K562 (cell line): ENCODE results near the gene EVI5L. TPM values are rescaled to one million over a fixed set of nuclear protein-coding genes. Genes with fewer than 3 reads are reported as not detected.

ENCODE experiments used
- CREB1 ChIP-seq, 2 experiments: sonication (generic) in 1 of 2; formaldehyde crosslinking in 1 of 2; IDR thresholded peaks; 2 replicates each; pipeline versions ENCODE4 v1.6.1 to v1.8.0; 2012 to 2022; ENCODE audit warnings: inconsistent platforms in 1 of 2, mild to moderate bottlenecking in 1 of 2, missing genetic modification reagents in 1 of 2, moderate library complexity in 1 of 2
- EGR1 ChIP-seq: fragments of 450-650 bp; conservative IDR thresholded peaks from 2 replicates; pipeline ENCODE4 v1.6.1; 2017; ENCODE audit warnings: mild to moderate bottlenecking
- GTF2B ChIP-seq: IDR thresholded peaks from 2 replicates; pipeline ENCODE4 v1.6.1; 2011; ENCODE audit not compliant: insufficient read length; ENCODE audit errors: extremely low read depth
- ID3 ChIP-seq, 2 experiments: fragments of 250-450 bp in 1 of 2; fragments of 450-650 bp in 1 of 2; sonication (Bioruptor Pico) in 1 of 2; IDR thresholded peaks; 2 replicates each; pipeline versions ENCODE4 v1.6.1 to v1.8.0; 2016 to 2021; ENCODE audit warnings: mild to moderate bottlenecking in 2 of 2, moderate library complexity in 2 of 2, missing compliant biosample characterization in 1 of 2, missing genetic modification characterization in 1 of 2
- IFI16 ChIP-seq: fragments of 250-450 bp; sonication (Bioruptor Pico); IDR thresholded peaks from 2 replicates; pipeline ENCODE4 v2.1.2; 2022; ENCODE audit warnings: mild to moderate bottlenecking, inconsistent platforms
- KAT8 ChIP-seq: fragments of 450-650 bp; IDR thresholded peaks from 2 replicates; pipeline ENCODE4 v1.6.1; 2016; ENCODE audit warnings: low read depth, mild to moderate bottlenecking
- KHSRP ChIP-seq: fragments of 450-650 bp; IDR thresholded peaks from 2 replicates; pipeline ENCODE4 v1.6.1; 2017
- LEF1 ChIP-seq: fragments of 450-650 bp; IDR thresholded peaks from 2 replicates; pipeline ENCODE4 v1.6.1; 2016; ENCODE audit warnings: mild to moderate bottlenecking
- NONO ChIP-seq, 2 experiments: fragments of 200-400 bp in 1 of 2; fragments of 450-650 bp in 1 of 2; formaldehyde crosslinking in 1 of 2; IDR thresholded peaks; 2 replicates each; pipeline ENCODE4 v1.6.1; 2017; ENCODE audit warnings: low read depth in 2 of 2, mild to moderate bottlenecking in 2 of 2, moderate library complexity in 2 of 2, low read length in 1 of 2
- NUFIP1 ChIP-seq: fragments of 450-650 bp; IDR thresholded peaks from 2 replicates; pipeline ENCODE4 v1.6.1; 2018; ENCODE audit not compliant: partially characterized antibody
- PREB ChIP-seq: sonication (generic); formaldehyde crosslinking; IDR thresholded peaks from 2 replicates; pipeline ENCODE4 v1.8.1; 2023; ENCODE audit warnings: mild to moderate bottlenecking, missing genetic modification reagents
- SMARCC2 ChIP-seq: fragments of 450-650 bp; IDR thresholded peaks from 2 replicates; pipeline ENCODE4 v1.6.1; 2017; ENCODE audit warnings: antibody characterized with exemption, moderate library complexity, mild to moderate bottlenecking, low read depth
- SRSF9 ChIP-seq: fragments of 200-400 bp; formaldehyde crosslinking; IDR thresholded peaks from 2 replicates; pipeline ENCODE4 v1.6.1; 2017; ENCODE audit warnings: low read depth, low read length, borderline replicate concordance
- TRIM28 ChIP-seq: fragments of 450-650 bp; IDR thresholded peaks from 2 replicates; pipeline ENCODE4 v1.6.1; 2017
- U2AF1 ChIP-seq: fragments of 200-400 bp; formaldehyde crosslinking; optimal IDR thresholded peaks from 2 replicates; pipeline ENCODE3; 2017; ENCODE audit warnings: mild to moderate bottlenecking, low read depth, low read length, moderate library complexity
- ZBTB11 ChIP-seq, 3 experiments: fragments of 200-800 bp in 1 of 3; fragments of 250-450 bp in 1 of 3; fragments of 450-650 bp in 1 of 3; sonication (Bioruptor Pico) in 1 of 3; sonication (Bioruptor generic) in 1 of 3; formaldehyde crosslinking in 1 of 3; IDR thresholded peaks; 2 replicates each; pipeline versions ENCODE4 v1.6.1 to v1.8.0; 2016 to 2022; ENCODE audit warnings: mild to moderate bottlenecking in 2 of 3, missing genetic modification characterization in 2 of 3, missing compliant biosample characterization in 1 of 3, moderate library complexity in 1 of 3
- ZKSCAN8 ChIP-seq: fragments of 200-800 bp; sonication (Bioruptor generic); IDR thresholded peaks from 2 replicates; pipeline ENCODE4 v1.6.1; 2016; ENCODE audit warnings: missing genetic modification characterization, missing compliant biosample characterization
- ZNF212 ChIP-seq: fragments of 450-650 bp; formaldehyde crosslinking; IDR thresholded peaks from 2 replicates; pipeline ENCODE4 v1.4.0; 2020; ENCODE audit warnings: mild to moderate bottlenecking
- ZNF217 ChIP-seq: sonication (generic); formaldehyde crosslinking; IDR thresholded peaks from 2 replicates; pipeline ENCODE4 v1.8.0; 2022; ENCODE audit warnings: mild to moderate bottlenecking, missing genetic modification reagents
- ZNF232 ChIP-seq: sonication (generic); formaldehyde crosslinking; IDR thresholded peaks from 2 replicates; pipeline ENCODE4 v1.8.0; 2022; ENCODE audit warnings: mild to moderate bottlenecking, missing genetic modification reagents
- ZNF280B ChIP-seq: fragments of 250-450 bp; sonication (Bioruptor Pico); IDR thresholded peaks from 2 replicates; pipeline ENCODE4 v1.5.1; 2021; ENCODE audit warnings: mild to moderate bottlenecking
- polyA plus RNA-seq, 8 experiments: library from polyadenylated mRNA; depleted of rRNA in 4 of 8; stranded (reverse) in 5 of 8; unstranded in 3 of 8; fragments of >200 nt; fragmentation: Nextera tagmentation in 2 of 8; fragmentation: Illumina TruSeq in 1 of 8; extraction: Ambion mirVana in 2 of 8; extraction: Trizol in 1 of 8; gene quantifications; 2 replicates each; pipeline versions ENCODE4 v1.2.1 to v1.2.3, GENCODE V29; 2011 to 2014; ENCODE audit warnings: inconsistent platforms in 1 of 8, missing spikeins in 1 of 8
- total RNA-seq, 7 experiments: library from RNA; depleted of rRNA in 6 of 7; stranded (reverse); fragments of >200 nt in 6 of 7; fragmentation: Illumina TruSeq in 2 of 7; extraction: Trizol in 2 of 7; gene quantifications; 2 replicates each; pipeline versions ENCODE4 v1.2.1 to v1.2.3, GENCODE V29; 2011 to 2021; ENCODE audit warnings: low replicate concordance in 1 of 7

The EVI5L gene
- total and polyA plus RNA-seq, 9 of the 15 experiments (the other 6 are each of a cell fraction or from before 2014, with no cell fraction given), result 0.69 to 1.8 (median 1.2) TPM; not detected in 2

- TF ChIP-seq PREB (no peak), ZKSCAN8 (CRISPR knock-in tag) (no peak), GTF2B (no peak), ZNF217 (no peak), ZNF232 (no peak), NONO (IDR thresholded peaks at IDR 0.05; ENCODE audit: low read depth in 2 of 2, low read length in 1 of 2) (no peak), ID3 (CRISPR knock-in tag; IDR thresholded peaks at IDR 0.05) (no peak), ID3 (tag; IDR thresholded peaks at IDR 0.05) (no peak), KAT8 (no peak), KHSRP (no peak), ZNF280B (CRISPR knock-in tag) (no peak), ZBTB11 (CRISPR knock-in tag; IDR thresholded peaks at IDR 0.05) (no peak), IFI16 (CRISPR knock-in tag) (no peak), SMARCC2 (no peak), CREB1 (IDR thresholded peaks at IDR 0.05) (peak; percentile 84), CREB1 (CRISPR knock-in tag; IDR thresholded peaks at IDR 0.05) (peak; percentile 85), ZNF212 (CRISPR knock-in tag) (no peak), EGR1 (peak; percentile 88), TRIM28 (no peak), SRSF9 (no peak), NUFIP1 (no peak), U2AF1 (no peak), LEF1 (no peak)
Observed at GRCh38 chr19:7829561-7830271, at the start of gene EVI5L (continued).
